MM.1S (cell line): ENCODE results near the gene OPRD1.

ENCODE experiments used
- EZH2 ChIP-seq: fragments of 300-600 bp; sonication (generic); optimal IDR thresholded peaks from 2 replicates; pipeline ENCODE3; 2017; ENCODE audit warnings: low read depth, mild to moderate bottlenecking, antibody characterized with exemption, low read length, mixed read lengths
- EZH2phosphoT487 ChIP-seq: fragments of 300-600 bp; sonication (generic); IDR thresholded peaks from 2 replicates; pipeline ENCODE4 v1.6.1; 2018; ENCODE audit warnings: antibody characterized with exemption, low read length
- TF ChIP-seq, protein P1 (sequence below): fragments of 300-600 bp; sonication (generic); IDR thresholded peaks from 2 replicates; pipeline ENCODE4 v1.5.1; 2016; ENCODE audit warnings: antibody characterized with exemption, low read length, mixed read lengths

DNA sequence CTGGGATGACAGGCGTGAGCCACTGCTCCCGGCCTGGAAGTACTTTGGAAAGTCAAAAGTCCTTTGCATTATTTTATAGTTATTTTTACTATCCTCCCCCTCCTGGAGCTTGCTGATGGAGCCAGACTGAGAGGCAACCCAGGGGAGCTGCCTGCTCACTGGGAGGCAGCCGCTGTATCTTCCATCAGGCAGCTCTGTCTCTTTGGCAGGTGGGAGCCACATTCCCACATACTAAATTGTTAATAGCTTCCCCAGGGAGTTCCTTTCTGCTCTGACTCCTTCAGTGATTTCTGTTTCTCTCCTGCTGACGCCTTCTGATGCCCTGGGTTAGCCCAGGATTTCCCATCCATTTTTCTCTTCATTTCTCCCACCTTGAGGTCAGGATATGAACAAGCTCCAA, 4.9 kb upstream of the OPRD1 start:
- TF ChIP-seq, protein P1, sequence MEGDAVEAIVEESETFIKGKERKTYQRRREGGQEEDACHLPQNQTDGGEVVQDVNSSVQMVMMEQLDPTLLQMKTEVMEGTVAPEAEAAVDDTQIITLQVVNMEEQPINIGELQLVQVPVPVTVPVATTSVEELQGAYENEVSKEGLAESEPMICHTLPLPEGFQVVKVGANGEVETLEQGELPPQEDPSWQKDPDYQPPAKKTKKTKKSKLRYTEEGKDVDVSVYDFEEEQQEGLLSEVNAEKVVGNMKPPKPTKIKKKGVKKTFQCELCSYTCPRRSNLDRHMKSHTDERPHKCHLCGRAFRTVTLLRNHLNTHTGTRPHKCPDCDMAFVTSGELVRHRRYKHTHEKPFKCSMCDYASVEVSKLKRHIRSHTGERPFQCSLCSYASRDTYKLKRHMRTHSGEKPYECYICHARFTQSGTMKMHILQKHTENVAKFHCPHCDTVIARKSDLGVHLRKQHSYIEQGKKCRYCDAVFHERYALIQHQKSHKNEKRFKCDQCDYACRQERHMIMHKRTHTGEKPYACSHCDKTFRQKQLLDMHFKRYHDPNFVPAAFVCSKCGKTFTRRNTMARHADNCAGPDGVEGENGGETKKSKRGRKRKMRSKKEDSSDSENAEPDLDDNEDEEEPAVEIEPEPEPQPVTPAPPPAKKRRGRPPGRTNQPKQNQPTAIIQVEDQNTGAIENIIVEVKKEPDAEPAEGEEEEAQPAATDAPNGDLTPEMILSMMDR: no peak
- TF ChIP-seq EZH2 (no peak), EZH2phosphoT487 (no peak)
